ENCODE data around the gene ADAM12.

DNA sequence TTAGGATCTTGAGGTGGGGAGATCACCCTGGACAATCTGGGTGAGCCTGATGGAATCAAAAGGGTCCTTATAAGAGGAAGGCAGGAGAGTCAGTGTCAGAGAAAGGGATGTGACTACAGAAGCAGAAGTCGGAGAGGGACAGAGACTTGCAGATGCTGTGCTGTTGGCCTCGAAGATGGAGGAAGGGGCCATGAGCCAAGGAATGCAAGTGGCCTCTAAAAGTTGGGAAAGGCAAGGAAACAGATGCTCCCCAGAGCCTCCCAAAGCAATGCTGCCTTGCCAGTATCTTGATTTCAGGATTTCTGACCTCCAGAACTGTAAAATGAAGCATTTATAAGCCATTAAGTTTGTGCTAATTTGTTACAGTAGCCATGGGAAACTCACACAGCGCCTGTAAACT lies 326.8 kb downstream of the ADAM12 start:
- TF ChIP-seq YY1 (IDR thresholded peaks at IDR 0.05; ENCODE audit: insufficient read depth, insufficient read length) (no peak), SUZ12 (IDR thresholded peaks at IDR 0.05; ENCODE audit: extremely low read depth, insufficient read depth, insufficient read length) (no peak)

All from NT2/D1 (cell line).